HUES6 (cell line): ENCODE data around the gene TOR4A.
"Not testable (repeated sequence)": the region's sequence is repeated elsewhere in the genome, so short reads cannot be mapped to it uniquely, and the experiment has no call there.

Source experiments
- H3K27ac ChIP-seq: 2 replicates; pipeline ENCODE4 v1.7.0; 2013; ENCODE audit warnings: low read depth, mild to moderate bottlenecking, low read length, inconsistent platforms
- H3K27me3 ChIP-seq: 2 replicates; pipeline ENCODE4 v1.6.1; 2013; ENCODE audit warnings: low read length; ENCODE audit not compliant: control insufficient read depth, insufficient read depth
- H3K36me3 ChIP-seq: 2 replicates; pipeline ENCODE4 v1.6.1; 2013; ENCODE audit warnings: low read length; ENCODE audit not compliant: control insufficient read depth, insufficient read depth
- H3K4me1 ChIP-seq: 2 replicates; pipeline ENCODE4 v1.6.1; 2013; ENCODE audit warnings: low read length; ENCODE audit not compliant: control insufficient read depth, insufficient read depth
- H3K4me3 ChIP-seq: 2 replicates; pipeline ENCODE4 v1.5.1; 2013; ENCODE audit warnings: low read depth, low read length
- H3K9ac ChIP-seq: one replicate; pipeline ENCODE4 v1.6.1; 2013; ENCODE audit warnings: mild to moderate bottlenecking, low read length
- H3K9me3 ChIP-seq: 2 replicates; pipeline ENCODE4 v1.6.1; 2013; ENCODE audit warnings: low read depth, low read length; ENCODE audit not compliant: control insufficient read depth, insufficient read depth

Gene TOR4A

DNA sequence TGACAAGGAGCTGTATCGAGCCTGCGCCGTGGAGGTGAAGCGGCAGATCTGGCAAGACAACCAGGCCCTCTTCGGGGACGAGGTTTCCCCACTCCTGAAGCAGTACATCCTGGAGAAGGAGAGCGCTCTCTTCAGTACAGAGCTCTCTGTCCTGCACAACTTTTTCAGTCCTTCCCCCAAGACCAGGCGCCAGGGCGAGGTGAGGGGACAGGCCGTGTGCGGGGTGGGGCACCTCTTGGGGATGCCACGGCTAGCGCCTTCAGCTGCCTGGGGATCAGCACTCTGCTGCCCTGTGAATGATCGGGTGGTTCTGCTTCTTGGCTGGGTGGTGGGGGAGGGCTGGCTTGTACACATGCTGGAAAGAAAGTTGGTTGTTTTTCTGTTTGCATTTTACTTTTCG, 20.7 kb upstream of the TOR4A start:
- no peaks in the 10 kb centered on the region for H3K27me3 ChIP-seq
- peak overlapping the region; percentile 100; the same call in 1 of the 2 replicates for H3K4me3 ChIP-seq
- H3K4me1 ChIP-seq: peaks cover 18% of the 10 kb centered on the region
- peaks cover 23% of the 10 kb centered on the region for H3K36me3 ChIP-seq
- no peak overlapping the region for H3K9ac ChIP-seq
- H3K9me3 ChIP-seq: no peaks in the 10 kb centered on the region
- no peak overlapping the region for H3K27ac ChIP-seq

GRCh38 chr9:137262173-137262908, 15.2 kb upstream of the TOR4A start:
- H3K4me1 ChIP-seq, H3K9ac ChIP-seq, H3K4me3 ChIP-seq, H3K9me3 ChIP-seq, H3K27me3 ChIP-seq, H3K27ac ChIP-seq: not testable (repeated sequence)
- H3K36me3 ChIP-seq: peaks cover 53% of the 10 kb centered on the region

DNA sequence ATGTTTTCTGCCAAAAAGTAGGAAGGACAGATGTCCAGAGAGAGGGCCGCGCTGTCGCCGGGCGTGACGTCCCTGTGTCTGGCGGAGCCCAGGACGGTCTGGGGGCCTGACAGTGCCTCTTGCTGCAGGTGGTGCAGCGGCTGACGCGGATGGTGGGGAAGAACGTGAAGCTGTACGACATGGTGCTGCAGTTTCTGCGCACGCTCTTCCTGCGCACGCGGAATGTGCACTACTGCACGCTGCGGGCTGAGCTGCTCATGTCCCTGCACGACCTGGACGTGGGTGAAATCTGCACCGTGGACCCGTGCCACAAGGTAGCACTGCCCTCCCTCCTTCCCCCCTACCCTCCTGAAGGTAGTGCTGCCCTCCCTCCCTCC, 14.6 kb upstream of the TOR4A start:
- H3K9ac ChIP-seq: no peak overlapping the region
- H3K4me1 ChIP-seq: no peaks in the 10 kb centered on the region
- H3K9me3 ChIP-seq: no peaks in the 10 kb centered on the region
- H3K27ac ChIP-seq: no peak overlapping the region
- no peaks in the 10 kb centered on the region for H3K27me3 ChIP-seq
- H3K4me3 ChIP-seq: no peak overlapping the region
- H3K36me3 ChIP-seq: peaks cover 58% of the 10 kb centered on the region

DNA sequence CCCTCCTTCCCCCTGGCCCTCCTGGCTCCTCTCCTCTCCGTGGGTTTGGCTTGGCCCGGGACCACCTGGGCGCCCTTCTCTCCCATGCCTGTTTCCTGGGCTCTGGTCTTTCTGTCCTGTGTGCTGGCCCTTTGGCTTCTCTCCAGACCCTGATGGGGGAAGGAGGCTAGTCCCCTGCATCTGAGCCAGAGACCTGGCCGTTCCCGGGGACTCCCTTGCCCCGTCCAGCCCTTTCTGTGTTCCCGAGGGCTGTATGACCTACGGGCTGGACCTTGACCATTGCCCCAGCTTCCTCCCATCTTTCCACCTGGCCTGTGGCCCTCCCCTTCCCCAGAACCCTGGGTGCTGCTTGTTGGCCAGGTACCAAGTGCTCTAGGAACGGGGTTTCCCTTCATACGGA, 14.0 kb upstream of the TOR4A start:
- H3K9me3 ChIP-seq: no peaks in the 10 kb centered on the region
- peaks cover 59% of the 10 kb centered on the region for H3K36me3 ChIP-seq
- H3K9ac ChIP-seq: no peak overlapping the region

DNA sequence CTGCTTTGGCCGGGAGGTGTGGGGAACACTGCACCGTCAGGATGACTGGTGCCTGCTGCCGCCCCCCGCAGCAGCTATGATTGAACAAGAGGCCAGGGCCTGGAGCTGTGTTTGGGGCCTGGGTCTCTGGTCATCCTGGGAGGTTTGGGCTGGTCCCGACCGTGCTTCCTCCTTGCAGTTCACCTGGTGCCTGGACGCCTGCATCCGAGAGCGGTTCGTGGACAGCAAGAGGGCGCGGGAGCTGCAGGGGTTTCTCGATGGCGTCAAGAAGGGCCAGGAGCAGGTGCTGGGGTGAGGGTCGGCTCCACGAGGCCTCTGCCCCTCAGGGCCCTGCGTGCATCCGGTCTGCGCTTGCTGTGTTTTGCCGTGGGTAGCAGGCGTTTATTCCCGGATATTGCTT, 13.5 kb upstream of the TOR4A start:
- Histone ChIP-seq H3K4me3 (no peak overlapping the region), H3K9me3 (no peaks in the 10 kb centered on the region), H3K9ac (no peak overlapping the region), H3K27me3 (no peaks in the 10 kb centered on the region), H3K4me1 (no peaks in the 10 kb centered on the region), H3K36me3 (peaks cover 59% of the 10 kb centered on the region), H3K27ac (no peak overlapping the region)

More for the DNA sequence above, 14.0 kb upstream of the TOR4A start:
- Histone ChIP-seq H3K4me1 (no peaks in the 10 kb centered on the region), H3K4me3 (no peak overlapping the region), H3K27me3 (no peaks in the 10 kb centered on the region), H3K27ac (no peak overlapping the region)

GRCh38 chr9:137265496-137266161, 11.9 kb upstream of the TOR4A start:
- Histone ChIP-seq H3K36me3 (peaks cover 66% of the 10 kb centered on the region), H3K27ac (no peak overlapping the region), H3K9ac (no peak overlapping the region), H3K4me3 (no peak overlapping the region), H3K27me3 (no peaks in the 10 kb centered on the region), H3K9me3 (no peaks in the 10 kb centered on the region), H3K4me1 (no peaks in the 10 kb centered on the region)

DNA sequence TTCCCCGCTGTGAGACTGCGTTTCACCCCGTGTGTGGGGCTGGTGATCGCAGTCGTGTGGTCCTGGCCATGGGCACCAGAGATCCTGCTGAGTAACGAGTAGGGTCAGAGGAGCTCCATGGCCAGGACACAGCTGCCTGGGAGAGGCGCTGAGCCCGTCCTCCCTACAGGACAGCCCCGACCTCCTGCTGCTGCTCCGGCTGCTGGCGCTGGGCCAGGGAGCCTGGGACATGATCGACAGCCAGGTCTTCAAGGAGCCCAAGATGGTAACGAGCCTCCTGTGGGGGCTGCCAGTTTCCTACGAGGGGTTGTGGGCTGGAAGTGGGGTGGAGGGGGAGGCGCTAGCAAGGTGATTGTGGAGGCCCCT, 11.4 kb upstream of the TOR4A start:
- H3K27ac ChIP-seq: no peak overlapping the region
- H3K4me3 ChIP-seq: no peak overlapping the region
- H3K9ac ChIP-seq: no peak overlapping the region
- H3K4me1 ChIP-seq: no peaks in the 10 kb centered on the region
- H3K27me3 ChIP-seq: no peaks in the 10 kb centered on the region
- peaks cover 69% of the 10 kb centered on the region for H3K36me3 ChIP-seq
- no peaks in the 10 kb centered on the region for H3K9me3 ChIP-seq

GRCh38 chr9:137266585-137267453, 10.7 kb upstream of the TOR4A start:
- H3K4me3 ChIP-seq: no peak overlapping the region
- no peak overlapping the region for H3K9ac ChIP-seq
- H3K27me3 ChIP-seq: no peaks in the 10 kb centered on the region
- H3K4me1 ChIP-seq: no peaks in the 10 kb centered on the region
- H3K9me3 ChIP-seq: no peaks in the 10 kb centered on the region
- H3K27ac ChIP-seq: no peak overlapping the region
- peaks cover 72% of the 10 kb centered on the region for H3K36me3 ChIP-seq

GRCh38 chr9:137267933-137268355, 9.6 kb upstream of the TOR4A start:
- H3K27ac ChIP-seq: no peak overlapping the region
- H3K4me1 ChIP-seq: no peaks in the 10 kb centered on the region
- H3K4me3 ChIP-seq: no peak overlapping the region
- no peaks in the 10 kb centered on the region for H3K27me3 ChIP-seq
- no peaks in the 10 kb centered on the region for H3K9me3 ChIP-seq
- H3K9ac ChIP-seq: no peak overlapping the region
- peaks cover 78% of the 10 kb centered on the region for H3K36me3 ChIP-seq

GRCh38 chr9:137268538-137269201, 8.9 kb upstream of the TOR4A start:
- Histone ChIP-seq H3K4me3 (no peak overlapping the region), H3K27ac (no peak overlapping the region), H3K27me3 (no peaks in the 10 kb centered on the region), H3K36me3 (peaks cover 77% of the 10 kb centered on the region), H3K9me3 (no peaks in the 10 kb centered on the region), H3K9ac (no peak overlapping the region), H3K4me1 (peaks cover 3% of the 10 kb centered on the region; the same call in 1 of the 2 replicates)
